DND-41 (cell line): ENCODE data around the gene METTL6.

Experiments
- ATAC-seq: fragments of 200-7000 bp; cut with Tn5 transposase; 3 replicates; pipeline ENCODE4 v1.9.1; 2021; ENCODE audit warnings: low read depth; ENCODE audit not compliant: insufficient read depth
- DNase-seq: peaks from one replicate; pipeline ENCODE4 v3.0.0-alpha.2; 2020
- H2AFZ ChIP-seq: 2 replicates; pipeline ENCODE4 v1.6.0; 2012; ENCODE audit warnings: low read depth, low read length
- H3K27ac ChIP-seq: 2 replicates; pipeline ENCODE4 v1.5.1; 2012; ENCODE audit warnings: low read length, inconsistent platforms
- H3K27me3 ChIP-seq: fragments of 200-600 bp; sonication (generic); 2 replicates; pipeline ENCODE4 v1.6.0; 2012; ENCODE audit warnings: low read length, mild to moderate bottlenecking, inconsistent platforms; ENCODE audit not compliant: insufficient read depth, poor library complexity
- H3K36me3 ChIP-seq: 2 replicates; pipeline ENCODE4 v1.5.1; 2012; ENCODE audit warnings: low read length, inconsistent platforms; ENCODE audit not compliant: insufficient read depth
- H3K4me1 ChIP-seq: 2 replicates; pipeline ENCODE4 v1.5.1; 2012; ENCODE audit warnings: mild to moderate bottlenecking, low read length; ENCODE audit not compliant: insufficient read depth
- H3K4me2 ChIP-seq: 2 replicates; pipeline ENCODE4 v1.6.0; 2012; ENCODE audit warnings: mild to moderate bottlenecking, moderate library complexity, low read length, inconsistent platforms; ENCODE audit not compliant: insufficient read depth
- H3K4me3 ChIP-seq, 2 experiments: fragments of 200-600 bp in 1 of 2; shearing (Covaris generic) in 1 of 2; 2 replicates each; pipeline ENCODE4 v1.5.1; 2012 to 2016; ENCODE audit warnings: inconsistent platforms in 2 of 2, low read length in 2 of 2, mild to moderate bottlenecking in 2 of 2, low read depth in 1 of 2, moderate library complexity in 1 of 2
- H3K79me2 ChIP-seq: 2 replicates; pipeline ENCODE4 v1.6.0; 2012; ENCODE audit warnings: low read length, inconsistent platforms; ENCODE audit not compliant: insufficient read depth
- H3K9ac ChIP-seq: 2 replicates; pipeline ENCODE4 v1.6.0; 2012; ENCODE audit warnings: low read depth, mild to moderate bottlenecking, inconsistent platforms, low read length, moderate library complexity
- H3K9me3 ChIP-seq: 2 replicates; pipeline ENCODE4 v1.5.1; 2012; ENCODE audit warnings: low read length, moderate library complexity, mild to moderate bottlenecking, inconsistent platforms; ENCODE audit not compliant: insufficient read depth, severe bottlenecking
- H4K20me1 ChIP-seq: 2 replicates; pipeline ENCODE4 v1.6.0; 2012; ENCODE audit warnings: low read length; ENCODE audit not compliant: insufficient read depth
- CTCF ChIP-seq: IDR thresholded peaks from 2 replicates; pipeline ENCODE4 v1.5.1; 2012; ENCODE audit warnings: borderline replicate concordance, low read length, moderate library complexity, mild to moderate bottlenecking; ENCODE audit not compliant: poor library complexity, severe bottlenecking; ENCODE audit errors: extremely low read depth
- EZH2 ChIP-seq: IDR thresholded peaks from 3 replicates; pipeline ENCODE4 v1.6.1; 2012; ENCODE audit warnings: borderline replicate concordance, low read depth, mild to moderate bottlenecking, moderate library complexity, low read length, inconsistent platforms; ENCODE audit not compliant: severe bottlenecking

METTL6 gene

GRCh38 chr3:15450438-15451215, 23.3 kb upstream of the METTL6 start:
- Histone ChIP-seq H3K4me3 (no peak overlapping the region), H3K9ac (no peak overlapping the region), H3K27ac (no peak overlapping the region), H3K27me3 (no peaks in the 10 kb centered on the region), H3K4me1 (no peaks in the 10 kb centered on the region), H3K4me2 (no peak overlapping the region), H2AFZ (no peak overlapping the region), H3K79me2 (no peaks in the 10 kb centered on the region), H3K36me3 (no peaks in the 10 kb centered on the region), H3K9me3 (no peaks in the 10 kb centered on the region), H4K20me1 (no peaks in the 10 kb centered on the region)
- ATAC-seq (no peak), DNase-seq (no peak)
- TF ChIP-seq CTCF, result no peak
- no peak for TF ChIP-seq EZH2

- DNase-seq, result peak; percentile 2
- Histone ChIP-seq H3K27me3 (no peaks in the 10 kb centered on the region), H2AFZ (no peak overlapping the region), H3K36me3 (no peaks in the 10 kb centered on the region), H3K4me3 (no peak overlapping the region), H3K9ac (no peak overlapping the region), H3K9me3 (no peaks in the 10 kb centered on the region), H4K20me1 (no peaks in the 10 kb centered on the region), H3K4me2 (no peak overlapping the region), H3K4me1 (no peaks in the 10 kb centered on the region), H3K27ac (no peak overlapping the region), H3K79me2 (no peaks in the 10 kb centered on the region)
- ATAC-seq, result no peak
- TF ChIP-seq CTCF (no peak), EZH2 (no peak)
Measured at GRCh38 chr3:15449489-15450224, 22.3 kb upstream of the METTL6 start.

- Histone ChIP-seq H2AFZ (no peak overlapping the region), H3K27me3 (no peaks in the 10 kb centered on the region), H3K9me3 (no peaks in the 10 kb centered on the region), H3K4me2 (no peak overlapping the region), H4K20me1 (no peaks in the 10 kb centered on the region), H3K4me3 (no peak overlapping the region), H3K36me3 (peaks cover 52% of the 10 kb centered on the region), H3K4me1 (no peaks in the 10 kb centered on the region), H3K27ac (no peak overlapping the region), H3K79me2 (no peaks in the 10 kb centered on the region), H3K9ac (no peak overlapping the region)
- no peak for DNase-seq
- no peak for TF ChIP-seq CTCF
- TF ChIP-seq EZH2, result no peak
- ATAC-seq, result no peak
Measured at GRCh38 chr3:15443826-15444524, 16.6 kb upstream of the METTL6 start.
